Tibial nerve (tissue), 4 donors: ENCODE data around the gene GRM7. TPM values are rescaled to one million over a fixed set of nuclear protein-coding genes. Genes with fewer than 3 reads are reported as not detected.

Experiments
- DNase-seq, 2 donors: peaks; one replicate each; pipeline ENCODE4 v3.0.0-alpha.2; 2019; ENCODE audit warnings: low spot score in 2 of 2
- H3K27ac ChIP-seq, 4 donors: fragments of 200-600 bp; sonication (generic) in 3 of 4; one replicate each; pipeline ENCODE4 v1.5.1; 2017 to 2019; ENCODE audit warnings: mild to moderate bottlenecking in 1 of 4
- H3K27me3 ChIP-seq, 2 donors: fragments of 200-600 bp; sonication (generic) in 1 of 2; one replicate each; pipeline versions ENCODE4 v1.5.1 to v1.6.0; 2017 to 2019
- H3K36me3 ChIP-seq, 3 donors: fragments of 200-600 bp; sonication (generic); one replicate each; pipeline ENCODE4 v1.5.1; 2018 to 2019
- H3K4me1 ChIP-seq, 4 donors: fragments of 200-600 bp; sonication (generic) in 3 of 4; one replicate each; pipeline ENCODE4 v1.5.1; 2017 to 2019
- H3K4me3 ChIP-seq, 4 donors: fragments of 200-600 bp; sonication (generic) in 3 of 4; one replicate each; pipeline ENCODE4 v1.5.1; 2017 to 2019; ENCODE audit warnings: mild to moderate bottlenecking in 1 of 4, moderate library complexity in 1 of 4
- H3K9me3 ChIP-seq, 4 donors: fragments of 200-600 bp; sonication (generic) in 3 of 4; one replicate each; pipeline ENCODE4 v1.5.1; 2017 to 2019
- EP300 ChIP-seq, 2 donors: sonication (generic); formaldehyde crosslinking; IDR thresholded peaks; one replicate each; pipeline ENCODE4 v1.6.1; 2017; ENCODE audit warnings: antibody characterized with exemption in 2 of 2, mild to moderate bottlenecking in 1 of 2
- POLR2A ChIP-seq, 2 donors: fragments of 450-650 bp; IDR thresholded peaks; one replicate each; pipeline ENCODE4 v1.6.1; 2017; ENCODE audit warnings: antibody characterized with exemption in 2 of 2, mild to moderate bottlenecking in 2 of 2, moderate library complexity in 2 of 2
- WGBS, 2 donors: methylation state at CpG; one replicate each; pipeline ENCODE4 v1.1.5; 2018; 5-methylcytosine and 5-hydroxymethylcytosine counted together
- total RNA-seq, 4 donors: library from RNA; depleted of rRNA; stranded (reverse); fragments of >200 nt; gene quantifications; one replicate each; pipeline ENCODE4 v1.1.0, GENCODE V29; 2016
- TF ChIP-seq, protein P1 (sequence below), 5 experiments: fragments of 200-600 bp in 3 of 5; fragments of 450-650 bp in 2 of 5; sonication (generic) in 3 of 5; IDR thresholded peaks; one replicate each; pipeline ENCODE4 v1.5.1; 2016 to 2019; ENCODE audit warnings: antibody characterized with exemption in 5 of 5, mild to moderate bottlenecking in 3 of 5, moderate library complexity in 2 of 5

GRM7 gene
- total RNA-seq, 4 donors from 2014 or later: 0.22 to 0.84 TPM; not detected in 2

DNA sequence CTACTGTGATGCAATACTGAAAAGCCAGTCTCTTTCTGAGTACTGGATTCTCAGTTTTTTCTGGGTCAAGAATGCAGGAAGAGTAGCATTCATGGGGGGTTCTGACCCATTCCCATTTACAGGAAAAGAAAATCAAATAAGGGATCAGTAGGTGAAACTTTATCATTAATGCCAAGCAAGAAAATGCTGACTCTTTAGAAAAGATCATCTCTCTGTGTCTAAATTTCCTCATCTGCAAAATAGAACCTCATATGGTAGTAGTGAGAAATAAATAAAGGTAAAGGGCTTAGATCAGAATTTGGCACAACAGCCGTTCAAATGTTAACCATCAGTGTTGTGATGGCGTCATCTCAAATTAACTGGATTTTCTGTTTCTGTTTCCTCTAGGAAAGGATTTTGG, 833.1 kb downstream of the GRM7 start:
- no peak overlapping the region for H3K27ac ChIP-seq
- H3K36me3 ChIP-seq: no peaks in the 10 kb centered on the region
- DNase-seq: no peak
- TF ChIP-seq, protein P1, sequence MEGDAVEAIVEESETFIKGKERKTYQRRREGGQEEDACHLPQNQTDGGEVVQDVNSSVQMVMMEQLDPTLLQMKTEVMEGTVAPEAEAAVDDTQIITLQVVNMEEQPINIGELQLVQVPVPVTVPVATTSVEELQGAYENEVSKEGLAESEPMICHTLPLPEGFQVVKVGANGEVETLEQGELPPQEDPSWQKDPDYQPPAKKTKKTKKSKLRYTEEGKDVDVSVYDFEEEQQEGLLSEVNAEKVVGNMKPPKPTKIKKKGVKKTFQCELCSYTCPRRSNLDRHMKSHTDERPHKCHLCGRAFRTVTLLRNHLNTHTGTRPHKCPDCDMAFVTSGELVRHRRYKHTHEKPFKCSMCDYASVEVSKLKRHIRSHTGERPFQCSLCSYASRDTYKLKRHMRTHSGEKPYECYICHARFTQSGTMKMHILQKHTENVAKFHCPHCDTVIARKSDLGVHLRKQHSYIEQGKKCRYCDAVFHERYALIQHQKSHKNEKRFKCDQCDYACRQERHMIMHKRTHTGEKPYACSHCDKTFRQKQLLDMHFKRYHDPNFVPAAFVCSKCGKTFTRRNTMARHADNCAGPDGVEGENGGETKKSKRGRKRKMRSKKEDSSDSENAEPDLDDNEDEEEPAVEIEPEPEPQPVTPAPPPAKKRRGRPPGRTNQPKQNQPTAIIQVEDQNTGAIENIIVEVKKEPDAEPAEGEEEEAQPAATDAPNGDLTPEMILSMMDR (IDR thresholded peaks at IDR 0.05): no peak
- TF ChIP-seq EP300 (IDR thresholded peaks at IDR 0.05) (no peak), POLR2A (IDR thresholded peaks at IDR 0.05) (no peak)
- 88% methylated on average over 2 of the region's 2 CpGs for WGBS, 2 donors
- H3K4me1 ChIP-seq: no peaks in the 10 kb centered on the region
- no peak overlapping the region for H3K4me3 ChIP-seq
- H3K27me3 ChIP-seq: no peaks in the 10 kb centered on the region
- H3K9me3 ChIP-seq: no peaks in the 10 kb centered on the region

DNA sequence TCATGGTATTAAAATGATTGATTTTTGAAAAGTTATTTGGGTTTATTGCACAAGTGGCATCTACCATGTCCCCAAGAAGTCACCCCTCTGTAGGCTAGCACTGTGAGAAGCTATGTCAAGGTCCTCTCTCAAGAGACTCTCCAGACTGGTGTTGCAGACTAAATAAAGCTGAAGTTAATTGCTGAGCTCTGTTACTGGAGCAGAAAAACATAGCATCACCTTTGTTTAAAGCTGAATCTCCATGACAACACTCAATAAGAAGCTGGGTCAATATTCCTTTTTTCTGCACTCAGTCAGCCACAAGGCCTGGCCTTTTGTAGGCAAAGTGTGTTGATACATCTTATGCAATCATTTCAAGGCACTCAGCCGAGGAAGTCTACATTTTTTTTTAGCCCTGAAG, 834.1 kb downstream of the GRM7 start:
- WGBS, 2 donors: 52 to 55% methylated on average over 1 of the region's 1 CpG
- Histone ChIP-seq H3K9me3 (no peaks in the 10 kb centered on the region), H3K27me3 (no peaks in the 10 kb centered on the region), H3K4me1 (no peaks in the 10 kb centered on the region), H3K27ac (no peak overlapping the region), H3K4me3 (no peak overlapping the region), H3K36me3 (no peaks in the 10 kb centered on the region)
- no peak for DNase-seq
- TF ChIP-seq EP300 (IDR thresholded peaks at IDR 0.05): no peak
- no peak for TF ChIP-seq POLR2A (IDR thresholded peaks at IDR 0.05)
- TF ChIP-seq, protein P1 (IDR thresholded peaks at IDR 0.05): no peak

DNA sequence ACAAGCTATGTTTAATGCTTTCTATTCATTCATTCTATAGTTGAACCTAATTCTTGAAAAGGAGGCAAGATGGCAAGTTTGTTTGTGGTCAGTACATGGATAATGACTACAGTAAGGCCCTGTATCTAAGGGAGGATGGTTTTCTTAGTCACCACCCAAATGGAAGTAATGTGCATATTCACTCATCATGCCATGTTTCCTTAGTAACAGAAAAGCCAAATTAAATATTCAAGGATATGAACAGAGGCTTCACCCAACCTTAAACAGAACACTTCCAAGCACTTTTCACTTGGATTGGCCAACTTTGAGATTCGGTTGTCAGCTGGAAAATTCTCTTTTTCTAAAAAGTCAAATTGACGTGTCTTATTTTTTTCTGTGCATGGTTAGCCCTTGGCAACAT, 835.4 kb downstream of the GRM7 start:
- Histone ChIP-seq H3K27ac (no peak overlapping the region), H3K36me3 (no peaks in the 10 kb centered on the region), H3K9me3 (no peaks in the 10 kb centered on the region), H3K27me3 (no peaks in the 10 kb centered on the region), H3K4me3 (no peak overlapping the region), H3K4me1 (no peaks in the 10 kb centered on the region)
- 88 to 89% methylated on average over 2 of the region's 2 CpGs for WGBS, 2 donors
- no peak for DNase-seq
- TF ChIP-seq POLR2A (IDR thresholded peaks at IDR 0.05): no peak
- TF ChIP-seq, protein P1 (IDR thresholded peaks at IDR 0.05): no peak
- TF ChIP-seq EP300 (IDR thresholded peaks at IDR 0.05): no peak

DNA sequence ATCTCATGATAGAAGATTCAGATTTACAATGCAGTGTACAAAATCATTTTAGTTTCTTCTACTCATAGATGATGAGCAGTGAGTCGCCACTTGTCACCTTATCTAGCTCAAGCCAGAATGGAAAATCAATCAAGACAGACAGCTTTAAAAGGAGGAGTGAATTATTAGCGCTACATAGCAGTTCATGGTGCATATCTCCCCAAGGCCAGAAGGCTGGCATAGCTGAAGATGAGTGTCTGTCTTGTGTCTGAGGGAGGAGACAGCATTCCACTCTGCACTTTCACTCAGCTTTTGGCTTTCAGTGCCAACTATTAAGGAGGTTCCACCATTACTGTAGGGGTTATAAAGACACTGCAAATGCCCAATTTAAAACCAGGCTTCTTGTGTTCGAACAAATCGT, 836.6 kb downstream of the GRM7 start:
- TF ChIP-seq EP300 (IDR thresholded peaks at IDR 0.05) (no peak), POLR2A (IDR thresholded peaks at IDR 0.05) (no peak)
- TF ChIP-seq, protein P1 (IDR thresholded peaks at IDR 0.05): no peak
- no peak overlapping the region for H3K4me3 ChIP-seq
- no peak overlapping the region for H3K27ac ChIP-seq
- 85 to 89% methylated on average over 4 of the region's 4 CpGs for WGBS, 2 donors
- no peaks in the 10 kb centered on the region for H3K4me1 ChIP-seq
- DNase-seq: no peak
- H3K36me3 ChIP-seq: no peaks in the 10 kb centered on the region
- no peaks in the 10 kb centered on the region for H3K27me3 ChIP-seq
- H3K9me3 ChIP-seq: no peaks in the 10 kb centered on the region

DNA sequence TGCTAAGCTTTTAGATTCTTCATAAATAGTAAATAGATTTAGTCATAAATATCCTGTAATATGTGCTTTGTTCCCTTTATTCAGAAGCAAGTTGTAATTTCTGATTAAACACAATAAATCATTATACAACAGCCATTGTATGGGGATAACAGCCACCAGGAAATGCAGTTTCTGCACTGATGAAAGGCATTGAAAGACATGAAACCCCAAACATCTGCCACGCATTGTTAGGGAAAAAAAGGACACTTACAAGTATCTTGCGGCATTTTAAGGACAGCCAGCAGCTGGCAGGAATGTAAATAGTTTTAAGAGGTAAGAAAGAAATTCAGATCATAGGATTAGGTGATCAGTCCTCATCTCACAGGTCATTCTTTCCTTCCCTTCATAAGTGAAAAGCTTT, 839.6 kb downstream of the GRM7 start:
- WGBS, 2 donors: 36% methylated on average over 2 of the region's 2 CpGs
- no peak for DNase-seq
- Histone ChIP-seq H3K36me3 (no peaks in the 10 kb centered on the region), H3K4me3 (no peak overlapping the region), H3K9me3 (no peaks in the 10 kb centered on the region), H3K4me1 (no peaks in the 10 kb centered on the region), H3K27ac (no peak overlapping the region), H3K27me3 (no peaks in the 10 kb centered on the region)
- TF ChIP-seq, protein P1 (IDR thresholded peaks at IDR 0.05): no peak
- TF ChIP-seq EP300 (IDR thresholded peaks at IDR 0.05) (no peak), POLR2A (IDR thresholded peaks at IDR 0.05) (no peak)
